ENCODE measurements around the gene TTR. TPM values are rescaled to one million over a fixed set of nuclear protein-coding genes. Genes with fewer than 3 reads are reported as not detected.
A peak's percentile ranks its signal among the peaks of the same experiment; 100 is the strongest.

TTR gene
- total and polyA plus RNA-seq, 2 of the 13 experiments (the other 11 are each of a cell fraction or from before 2014, with no cell fraction given): 91.3 to 496 TPM

DNA sequence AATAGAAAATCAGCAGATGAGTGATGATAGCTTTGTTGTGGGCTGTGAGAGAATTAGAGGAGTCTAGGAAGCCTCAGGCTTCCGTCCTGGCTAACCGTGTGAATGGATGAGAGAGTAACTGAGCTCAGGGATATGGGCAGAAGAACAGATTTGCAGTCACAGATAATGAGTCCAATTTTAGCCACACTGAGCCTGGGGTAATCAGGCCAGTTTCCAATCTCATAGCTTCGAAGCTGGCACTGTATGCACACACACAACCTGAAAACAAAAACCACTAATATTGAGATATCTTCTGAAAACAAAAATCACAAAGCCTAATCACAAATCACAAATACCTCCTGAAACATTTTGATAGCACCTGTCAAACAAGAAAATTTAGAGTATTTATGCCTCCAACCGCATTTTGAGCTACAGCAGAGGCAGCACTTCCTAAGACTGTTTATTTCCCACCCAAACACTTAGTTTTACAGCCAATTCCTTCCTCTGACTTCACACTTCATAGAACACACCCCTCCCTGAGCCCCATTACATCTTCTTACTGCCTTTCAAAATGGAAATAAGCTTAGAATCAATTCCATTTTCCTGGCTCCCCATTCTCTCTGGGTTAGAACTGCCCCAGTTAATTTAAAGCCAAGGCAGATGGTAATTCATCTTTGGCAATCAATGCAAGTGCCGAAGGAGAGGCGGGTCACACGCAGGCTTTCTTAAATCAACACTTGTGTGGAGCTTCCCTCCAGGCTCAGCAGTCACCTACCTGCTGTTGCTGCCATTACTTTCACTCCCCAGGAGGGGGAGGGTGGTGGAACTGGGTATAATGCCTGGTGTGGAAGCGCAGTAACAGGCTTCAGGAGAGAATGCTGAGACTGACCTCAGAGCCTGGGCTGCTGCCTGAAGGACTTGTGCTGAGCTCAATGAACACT lies 18.9 kb downstream of the TTR start:
- peak overlapping the region; percentile 31 for H3K4me2 ChIP-seq (ENCODE audit: low read depth, low read length)
- POLR2A ChIA-PET: interaction anchor here (1.0 to 1.4 kb wide), 5 partner anchors 14 to 57 kb away, joined by 3 to 8 read pairs (median 4); partner anchors contain the start of gene TTR
- TF ChIP-seq PATZ1 (CRISPR knock-in tag; IDR thresholded peaks at IDR 0.05) (0 out of 2 replicates have a peak, but pooled peaks have one; percentile 21), STAG1 (CRISPR knock-in tag; IDR thresholded peaks at IDR 0.05) (peak; percentile 44), ARID5B (CRISPR knock-in tag; IDR thresholded peaks at IDR 0.05) (0 out of 2 replicates have a peak, but pooled peaks have one; percentile 23), SMC3 (IDR thresholded peaks at IDR 0.05; ENCODE audit: low read length) (peak; percentile 80), ZNF761 (CRISPR knock-in tag; conservative IDR thresholded peaks at IDR 0.05) (0 out of 2 replicates have a peak, but pooled peaks have one; percentile 20), GATAD2A (CRISPR knock-in tag; IDR thresholded peaks at IDR 0.05) (peak; percentile 30; the same call in 1 of the 2 replicates), ZNF331 (CRISPR knock-in tag; IDR thresholded peaks at IDR 0.05) (0 out of 2 replicates have a peak, but pooled peaks have one; percentile 13), HNF4A (CRISPR knock-in tag; IDR thresholded peaks at IDR 0.05) (0 out of 2 replicates have a peak, but pooled peaks have one; percentile 19), SIN3A (IDR thresholded peaks at IDR 0.05; ENCODE audit: borderline replicate concordance, low read depth, low read length) (no peak), ZNF644 (CRISPR knock-in tag; IDR thresholded peaks at IDR 0.05; ENCODE audit: low read depth) (peak; percentile 63; the same call in 1 of the 2 replicates), MIER3 (CRISPR knock-in tag; IDR thresholded peaks at IDR 0.05; ENCODE audit: borderline replicate concordance) (no peak), SSRP1 (CRISPR knock-in tag; IDR thresholded peaks at IDR 0.05) (no peak), ZNF382 (CRISPR knock-in tag; IDR thresholded peaks at IDR 0.05; ENCODE audit: borderline replicate concordance) (no peak), FOXA3 (CRISPR knock-in tag; IDR thresholded peaks at IDR 0.05) (0 out of 2 replicates have a peak, but pooled peaks have one; percentile 12)
- TF ChIP-seq, protein P1, sequence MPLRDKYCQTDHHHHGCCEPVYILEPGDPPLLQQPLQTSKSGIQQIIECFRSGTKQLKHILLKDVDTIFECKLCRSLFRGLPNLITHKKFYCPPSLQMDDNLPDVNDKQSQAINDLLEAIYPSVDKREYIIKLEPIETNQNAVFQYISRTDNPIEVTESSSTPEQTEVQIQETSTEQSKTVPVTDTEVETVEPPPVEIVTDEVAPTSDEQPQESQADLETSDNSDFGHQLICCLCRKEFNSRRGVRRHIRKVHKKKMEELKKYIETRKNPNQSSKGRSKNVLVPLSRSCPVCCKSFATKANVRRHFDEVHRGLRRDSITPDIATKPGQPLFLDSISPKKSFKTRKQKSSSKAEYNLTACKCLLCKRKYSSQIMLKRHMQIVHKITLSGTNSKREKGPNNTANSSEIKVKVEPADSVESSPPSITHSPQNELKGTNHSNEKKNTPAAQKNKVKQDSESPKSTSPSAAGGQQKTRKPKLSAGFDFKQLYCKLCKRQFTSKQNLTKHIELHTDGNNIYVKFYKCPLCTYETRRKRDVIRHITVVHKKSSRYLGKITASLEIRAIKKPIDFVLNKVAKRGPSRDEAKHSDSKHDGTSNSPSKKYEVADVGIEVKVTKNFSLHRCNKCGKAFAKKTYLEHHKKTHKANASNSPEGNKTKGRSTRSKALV (CRISPR knock-in tag; IDR thresholded peaks at IDR 0.05): no peak

More for the DNA sequence above, 18.9 kb downstream of the TTR start:
- Histone ChIP-seq H3K9me3 (ENCODE audit: low read length) (no peaks in the 10 kb centered on the region), H4K20me1 (ENCODE audit: insufficient read depth, low read length) (no peaks in the 10 kb centered on the region), H2AFZ (ENCODE audit: low read length) (no peak overlapping the region), H3K9ac (ENCODE audit: insufficient read depth, low read depth, low read length) (no peak overlapping the region), H3K4me3 (replicated peaks in 1 of 3; ENCODE audit: insufficient read depth in 1 of 3, low read depth in 2 of 3, low read length in 3 of 3) (no peak overlapping the region), H3K27ac (ENCODE audit: extremely low read length, insufficient read depth, low read length) (no peak overlapping the region), H3K4me1 (ENCODE audit: insufficient read depth, low read length) (peaks cover 81% of the 10 kb centered on the region), H3K27me3 (ENCODE audit: control insufficient read depth in 1 of 2, insufficient read depth in 2 of 2, low read length in 2 of 2) (no peaks in the 10 kb centered on the region), H3K36me3 (replicated peaks in 1 of 2; ENCODE audit: control insufficient read depth in 1 of 2, insufficient read depth in 2 of 2, low read length in 2 of 2) (no peaks in the 10 kb centered on the region), H3K79me2 (ENCODE audit: insufficient read depth, low read length) (no peaks in the 10 kb centered on the region)
- no TSS peak for BruUV-seq (replicated peaks)
- CTCF ChIA-PET (ENCODE audit: low intra/inter-chr PET ratio, low total read pairs): interaction anchor here (0.8 kb wide), 1 partner anchor 16 kb away, joined by 3 read pairs; no protein-coding TSS in a partner anchor
- intact Hi-C loops (cut with micrococcal nuclease; ENCODE audit: unreplicated experiment): loop anchor here (1.0 to 2.0 kb wide), 3 partner anchors 16 to 112 kb away; no protein-coding TSS in a partner anchor
- FAIRE-seq (peak; percentile 28), DNase-seq (ENCODE audit: low spot score) (peak; percentile 61), ATAC-seq (peak; percentile 92)
- in situ Hi-C loops (cut with HindIII; ENCODE audit: extremely low pct_ligation_motif_present, low pct_unique_long_range_greater_than_20kb): no loop called here
- 46% methylated on average over 8 of the region's 8 CpGs for WGBS (ENCODE audit: low lambda C conversion rate)

All from HepG2 (cell line).